ENCODE data around the gene SLC39A12. TPM values are rescaled to one million over a fixed set of nuclear protein-coding genes. Genes with fewer than 3 reads are reported as not detected.

Gene SLC39A12
- polyA plus RNA-seq, 1 experiment, result not detected

DNA sequence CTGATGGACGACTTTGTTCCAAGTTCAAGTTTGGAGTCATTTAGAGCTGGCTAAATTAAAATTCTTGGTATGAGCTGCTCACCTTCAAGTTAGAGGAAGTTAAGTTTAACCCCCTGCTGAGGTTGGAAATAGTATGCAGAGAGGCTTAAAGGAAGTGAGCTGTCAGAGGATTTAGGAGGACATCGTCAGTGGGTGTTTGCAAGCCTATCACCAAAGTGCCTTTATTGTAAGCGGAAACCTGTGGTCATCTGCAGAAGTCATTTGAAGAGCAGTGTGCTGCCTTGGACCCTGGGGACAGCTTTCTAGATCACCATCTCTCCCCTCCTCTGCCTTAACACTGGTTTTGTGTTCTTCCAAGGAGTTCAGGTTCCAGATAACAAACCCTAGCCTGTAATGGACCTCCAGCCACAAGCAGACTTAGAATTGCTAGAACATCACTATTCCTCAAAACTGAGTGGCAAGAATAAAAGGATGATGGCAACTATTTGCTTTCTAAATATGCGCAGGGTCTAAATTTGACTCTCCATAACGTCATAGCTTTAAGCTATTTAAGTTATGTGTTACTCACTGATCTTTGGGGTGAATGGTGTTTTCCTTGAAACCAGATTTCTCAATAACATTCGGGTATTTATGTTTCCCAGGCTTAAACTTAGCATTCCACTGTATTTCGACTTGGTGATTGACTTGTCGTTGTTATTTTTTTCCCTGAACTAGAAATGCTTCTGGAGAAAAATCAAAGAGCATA is 93.4 kb downstream of the SLC39A12 start:
- POLR2A ChIA-PET, result no interaction called here
- no peak for DNase-seq (ENCODE audit: low read depth)
- no peak overlapping the region for H3K4me3 ChIP-seq (ENCODE audit: low read depth, low read length)
- no peaks in the 10 kb centered on the region for H3K36me3 ChIP-seq (ENCODE audit: control insufficient read depth, insufficient read depth, low read length)
- CTCF ChIA-PET, result no interaction called here
- H3K27me3 ChIP-seq (ENCODE audit: control insufficient read depth, insufficient read depth, low read length), result no peaks in the 10 kb centered on the region
- TF ChIP-seq, protein P1, sequence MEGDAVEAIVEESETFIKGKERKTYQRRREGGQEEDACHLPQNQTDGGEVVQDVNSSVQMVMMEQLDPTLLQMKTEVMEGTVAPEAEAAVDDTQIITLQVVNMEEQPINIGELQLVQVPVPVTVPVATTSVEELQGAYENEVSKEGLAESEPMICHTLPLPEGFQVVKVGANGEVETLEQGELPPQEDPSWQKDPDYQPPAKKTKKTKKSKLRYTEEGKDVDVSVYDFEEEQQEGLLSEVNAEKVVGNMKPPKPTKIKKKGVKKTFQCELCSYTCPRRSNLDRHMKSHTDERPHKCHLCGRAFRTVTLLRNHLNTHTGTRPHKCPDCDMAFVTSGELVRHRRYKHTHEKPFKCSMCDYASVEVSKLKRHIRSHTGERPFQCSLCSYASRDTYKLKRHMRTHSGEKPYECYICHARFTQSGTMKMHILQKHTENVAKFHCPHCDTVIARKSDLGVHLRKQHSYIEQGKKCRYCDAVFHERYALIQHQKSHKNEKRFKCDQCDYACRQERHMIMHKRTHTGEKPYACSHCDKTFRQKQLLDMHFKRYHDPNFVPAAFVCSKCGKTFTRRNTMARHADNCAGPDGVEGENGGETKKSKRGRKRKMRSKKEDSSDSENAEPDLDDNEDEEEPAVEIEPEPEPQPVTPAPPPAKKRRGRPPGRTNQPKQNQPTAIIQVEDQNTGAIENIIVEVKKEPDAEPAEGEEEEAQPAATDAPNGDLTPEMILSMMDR (IDR thresholded peaks at IDR 0.05; ENCODE audit: insufficient read depth, low read depth, low read length), result no peak

DNA sequence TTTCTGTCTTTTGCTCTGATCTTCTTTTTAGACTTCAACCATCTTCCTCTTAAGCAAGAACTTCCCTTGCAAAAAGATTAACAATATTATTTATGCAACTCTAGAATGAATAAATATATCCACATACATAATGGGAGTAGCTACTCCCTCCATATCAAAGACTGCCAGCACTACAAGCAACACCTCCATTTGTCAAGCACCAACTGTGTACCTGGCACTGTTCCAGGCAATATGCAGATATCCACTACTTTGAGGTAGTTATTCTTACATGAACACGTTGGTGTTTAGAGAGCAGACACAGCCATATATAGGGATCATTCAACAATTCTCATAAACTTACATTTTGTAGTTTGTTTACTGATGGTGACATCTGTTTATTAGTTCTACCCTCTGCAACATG is 104.9 kb downstream of the SLC39A12 start:
- ChIA-PET POLR2A (no interaction called here), CTCF (no interaction called here)
- DNase-seq (ENCODE audit: low read depth), result no peak
- Histone ChIP-seq H3K36me3 (ENCODE audit: control insufficient read depth, insufficient read depth, low read length) (no peaks in the 10 kb centered on the region), H3K27me3 (ENCODE audit: control insufficient read depth, insufficient read depth, low read length) (no peaks in the 10 kb centered on the region), H3K4me3 (ENCODE audit: low read depth, low read length) (no peak overlapping the region)
- TF ChIP-seq, protein P1 (IDR thresholded peaks at IDR 0.05; ENCODE audit: insufficient read depth, low read depth, low read length), result no peak

GRCh38 chr10:18059826-18060559 is 108.3 kb downstream of the SLC39A12 start:
- CTCF ChIA-PET, result interaction anchor here (1.1 kb wide), 1 partner anchor 21 kb away, joined by 3 read pairs; no protein-coding TSS in a partner anchor
- TF ChIP-seq, protein P1 (IDR thresholded peaks at IDR 0.05; ENCODE audit: insufficient read depth, low read depth, low read length), result no peak

DNA sequence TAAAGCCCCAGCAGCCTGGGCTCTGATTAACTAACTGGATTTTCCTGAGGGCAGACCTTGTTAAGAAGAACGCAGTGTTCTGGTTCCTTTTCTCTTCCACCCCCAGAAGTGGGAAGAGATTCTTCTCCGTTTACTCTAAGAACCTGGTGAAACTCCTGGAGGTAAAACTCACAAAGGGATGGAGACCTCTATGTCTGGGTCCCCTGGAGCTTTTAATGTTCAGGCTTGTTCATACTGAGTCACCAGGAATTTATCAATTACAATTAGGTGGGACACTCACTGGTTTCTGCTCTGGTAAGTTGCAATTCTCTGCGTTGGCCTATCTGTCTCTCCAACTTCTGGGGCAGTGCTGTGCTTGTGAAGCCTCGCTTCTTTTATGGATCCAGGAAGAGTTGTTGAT is 115.2 kb downstream of the SLC39A12 start:
- Histone ChIP-seq H3K4me3 (ENCODE audit: low read depth, low read length) (no peak overlapping the region), H3K36me3 (ENCODE audit: control insufficient read depth, insufficient read depth, low read length) (no peaks in the 10 kb centered on the region), H3K27me3 (ENCODE audit: control insufficient read depth, insufficient read depth, low read length) (no peaks in the 10 kb centered on the region)
- TF ChIP-seq, protein P1 (IDR thresholded peaks at IDR 0.05; ENCODE audit: insufficient read depth, low read depth, low read length), result no peak
- CTCF ChIA-PET, result no interaction called here
- POLR2A ChIA-PET, result no interaction called here
- no peak for DNase-seq (ENCODE audit: low read depth)

More at GRCh38 chr10:18059826-18060559, 108.3 kb downstream of the SLC39A12 start:
- no peaks in the 10 kb centered on the region for H3K36me3 ChIP-seq (ENCODE audit: control insufficient read depth, insufficient read depth, low read length)
- POLR2A ChIA-PET, result no interaction called here
- DNase-seq (ENCODE audit: low read depth), result no peak
- H3K4me3 ChIP-seq (ENCODE audit: low read depth, low read length), result no peak overlapping the region
- no peaks in the 10 kb centered on the region for H3K27me3 ChIP-seq (ENCODE audit: control insufficient read depth, insufficient read depth, low read length)

- CTCF ChIA-PET, result no interaction called here
- no peaks in the 10 kb centered on the region for H3K27me3 ChIP-seq (ENCODE audit: control insufficient read depth, insufficient read depth, low read length)
Observed at GRCh38 chr10:18068401-18068800, 116.7 kb downstream of the SLC39A12 start.

More at GRCh38 chr10:18068401-18068800, 116.7 kb downstream of the SLC39A12 start:
- no peaks in the 10 kb centered on the region for H3K36me3 ChIP-seq (ENCODE audit: control insufficient read depth, insufficient read depth, low read length)
- POLR2A ChIA-PET, result no interaction called here
- no peak for DNase-seq (ENCODE audit: low read depth)
- TF ChIP-seq, protein P1 (IDR thresholded peaks at IDR 0.05; ENCODE audit: insufficient read depth, low read depth, low read length), result no peak
- H3K4me3 ChIP-seq (ENCODE audit: low read depth, low read length), result no peak overlapping the region
